Activated CD4-positive, alpha-beta T cell treated with anti-CD3 and anti-CD28 coated beads, Interleukin-2, amount 50 U/mL, for 48 hours (primary cell): ENCODE data around the gene HSD17B3.
"Not testable (repeated sequence)": the region's sequence is repeated elsewhere in the genome, so short reads cannot be mapped to it uniquely, and the experiment has no call there.

Source experiments
- DNase-seq, 2 experiments: peaks; one replicate each; pipeline ENCODE4 v3.0.0-alpha.2; 2020

HSD17B3 gene

GRCh38 chr9:96189581-96189980 is 112.4 kb downstream of the HSD17B3 start:
- not testable (repeated sequence) for DNase-seq

- no peak for DNase-seq
These were observed 113.4 kb downstream of the HSD17B3 start for GRCh38 chr9:96188571-96188970.

- DNase-seq, result no peak
These were observed 114.8 kb downstream of the HSD17B3 start for GRCh38 chr9:96187151-96187555.

- no peak for DNase-seq
These were observed 115.4 kb downstream of the HSD17B3 start for GRCh38 chr9:96186591-96187011.

- no peak for DNase-seq
These were observed 116.3 kb downstream of the HSD17B3 start for GRCh38 chr9:96185518-96186156.
